Vagina (tissue), 2 donors: Measurements from ENCODE around the gene IFNA6. TPM values are rescaled to one million over a fixed set of nuclear protein-coding genes. Genes with fewer than 3 reads are reported as not detected.

Experiments used
- DNase-seq, 2 donors: peaks; one replicate each; pipeline ENCODE4 v3.0.0-alpha.2; 2017; ENCODE audit errors: extremely low spot score in 2 of 2
- H3K27ac ChIP-seq: fragments of 200-600 bp; sonication (generic); one replicate; pipeline ENCODE4 v1.5.1; 2019
- H3K27me3 ChIP-seq: fragments of 200-600 bp; sonication (generic); one replicate; pipeline ENCODE4 v1.5.1; 2019
- H3K36me3 ChIP-seq, 2 donors: fragments of 200-600 bp; sonication (generic); one replicate each; pipeline ENCODE4 v1.5.1; 2017 to 2019
- H3K4me1 ChIP-seq: fragments of 200-600 bp; sonication (generic); one replicate; pipeline ENCODE4 v1.5.1; 2019
- H3K4me3 ChIP-seq, 2 donors: fragments of 200-600 bp; sonication (generic); 1 replicate in 1 of 2; 2 replicates in 1 of 2; pipeline ENCODE4 v1.5.1; 2016 to 2019
- H3K9me3 ChIP-seq: fragments of 200-600 bp; sonication (generic); one replicate; pipeline ENCODE4 v1.5.1; 2019
- POLR2A ChIP-seq, 2 donors: fragments of 450-650 bp; IDR thresholded peaks; one replicate each; pipeline ENCODE4 v1.6.1; 2017; ENCODE audit warnings: antibody characterized with exemption in 2 of 2, mild to moderate bottlenecking in 2 of 2, moderate library complexity in 2 of 2
- POLR2AphosphoS5 ChIP-seq, 2 donors: sonication (generic); formaldehyde crosslinking; IDR thresholded peaks; one replicate each; pipeline ENCODE4 v1.9.0; 2017; ENCODE audit warnings: antibody characterized with exemption in 2 of 2, mild to moderate bottlenecking in 2 of 2, low read depth in 1 of 2; ENCODE audit not compliant: insufficient read depth in 1 of 2
- intact Hi-C: fragments of 100-400 bp; cut with DNase I; formaldehyde crosslinking; loops from one replicate; pipeline ENCODE4 v1.15.1; 2023
- total RNA-seq: library from RNA; depleted of rRNA; stranded (reverse); fragments of >200 nt; gene quantifications from one replicate; pipeline ENCODE4 v1.2.3, GENCODE V29; 2016
- TF ChIP-seq, protein P1 (sequence below), 3 experiments: fragments of 450-650 bp in 2 of 3; fragments of 200-600 bp in 1 of 3; sonication (generic) in 1 of 3; IDR thresholded peaks; one replicate each; pipeline ENCODE4 v1.5.1; 2017 to 2019; ENCODE audit warnings: antibody characterized with exemption in 3 of 3, mild to moderate bottlenecking in 2 of 3, moderate library complexity in 2 of 3

IFNA6 gene
- total RNA-seq, 1 donor from 2014 or later, result not detected

DNA sequence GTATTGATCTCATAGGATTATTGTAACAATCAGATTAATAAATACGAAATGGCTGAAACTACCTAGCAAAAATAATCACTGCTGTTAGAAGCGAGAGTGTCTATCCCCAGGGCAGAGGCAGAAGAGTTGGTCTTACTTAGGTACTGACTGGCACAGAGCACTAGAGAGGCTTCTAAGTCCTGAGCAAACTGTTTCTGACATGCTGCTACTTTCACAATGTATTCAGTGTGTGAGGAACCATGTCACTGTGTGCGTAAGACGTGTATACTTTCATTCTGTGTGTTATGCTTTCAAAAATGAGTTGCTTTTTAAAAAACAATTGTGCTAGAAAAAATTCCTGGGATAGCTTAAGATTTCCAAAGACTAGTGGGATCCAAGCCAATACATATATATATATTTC lies 10.0 kb downstream of the IFNA6 start:
- TF ChIP-seq POLR2A (IDR thresholded peaks at IDR 0.05), result no peak
- TF ChIP-seq, protein P1, sequence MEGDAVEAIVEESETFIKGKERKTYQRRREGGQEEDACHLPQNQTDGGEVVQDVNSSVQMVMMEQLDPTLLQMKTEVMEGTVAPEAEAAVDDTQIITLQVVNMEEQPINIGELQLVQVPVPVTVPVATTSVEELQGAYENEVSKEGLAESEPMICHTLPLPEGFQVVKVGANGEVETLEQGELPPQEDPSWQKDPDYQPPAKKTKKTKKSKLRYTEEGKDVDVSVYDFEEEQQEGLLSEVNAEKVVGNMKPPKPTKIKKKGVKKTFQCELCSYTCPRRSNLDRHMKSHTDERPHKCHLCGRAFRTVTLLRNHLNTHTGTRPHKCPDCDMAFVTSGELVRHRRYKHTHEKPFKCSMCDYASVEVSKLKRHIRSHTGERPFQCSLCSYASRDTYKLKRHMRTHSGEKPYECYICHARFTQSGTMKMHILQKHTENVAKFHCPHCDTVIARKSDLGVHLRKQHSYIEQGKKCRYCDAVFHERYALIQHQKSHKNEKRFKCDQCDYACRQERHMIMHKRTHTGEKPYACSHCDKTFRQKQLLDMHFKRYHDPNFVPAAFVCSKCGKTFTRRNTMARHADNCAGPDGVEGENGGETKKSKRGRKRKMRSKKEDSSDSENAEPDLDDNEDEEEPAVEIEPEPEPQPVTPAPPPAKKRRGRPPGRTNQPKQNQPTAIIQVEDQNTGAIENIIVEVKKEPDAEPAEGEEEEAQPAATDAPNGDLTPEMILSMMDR (IDR thresholded peaks at IDR 0.05), result no peak
- TF ChIP-seq POLR2AphosphoS5 (IDR thresholded peaks at IDR 0.05; ENCODE audit: insufficient read depth in 1 of 2, low read depth in 1 of 2), result no peak
- Histone ChIP-seq H3K9me3 (no peaks in the 10 kb centered on the region), H3K36me3 (no peaks in the 10 kb centered on the region), H3K27me3 (no peaks in the 10 kb centered on the region), H3K4me3 (no peak overlapping the region), H3K27ac (no peak overlapping the region), H3K4me1 (no peaks in the 10 kb centered on the region)
- no peak for DNase-seq
- intact Hi-C loops, result loop anchor here (10.0 kb wide), 1 partner anchor 54 kb away; no protein-coding TSS in a partner anchor

GRCh38 chr9:21336457-21336856 lies 14.2 kb downstream of the IFNA6 start:
- intact Hi-C loops, result loop anchor here (10.0 kb wide), 1 partner anchor 468 kb away; the partner anchor contains the start of gene MTAP
- H3K36me3 ChIP-seq, result no peaks in the 10 kb centered on the region
- no peak for DNase-seq
- no peak overlapping the region for H3K4me3 ChIP-seq
- peaks cover 30% of the 10 kb centered on the region for H3K4me1 ChIP-seq
- no peaks in the 10 kb centered on the region for H3K9me3 ChIP-seq
- TF ChIP-seq POLR2A (IDR thresholded peaks at IDR 0.05), result no peak
- no peak for TF ChIP-seq POLR2AphosphoS5 (IDR thresholded peaks at IDR 0.05; ENCODE audit: insufficient read depth in 1 of 2, low read depth in 1 of 2)
- TF ChIP-seq, protein P1 (IDR thresholded peaks at IDR 0.05), result no peak
- no peaks in the 10 kb centered on the region for H3K27me3 ChIP-seq
- no peak overlapping the region for H3K27ac ChIP-seq

- intact Hi-C loops, result loop anchor here (10.0 kb wide), 1 partner anchor 470 kb away; the partner anchor contains the start of gene MTAP
- no peaks in the 10 kb centered on the region for H3K9me3 ChIP-seq
- no peak for DNase-seq
- peaks cover 45% of the 10 kb centered on the region for H3K4me1 ChIP-seq
- TF ChIP-seq, protein P1 (IDR thresholded peaks at IDR 0.05), result no peak
- peak in 1 of 2 donors; percentile 96 for TF ChIP-seq POLR2AphosphoS5 (IDR thresholded peaks at IDR 0.05; ENCODE audit: insufficient read depth in 1 of 2, low read depth in 1 of 2)
- TF ChIP-seq POLR2A (IDR thresholded peaks at IDR 0.05), result peak in 1 of 2 donors; percentile 47
- H3K27ac ChIP-seq, result peak within 1 kb of the TSS; percentile 94
- H3K27me3 ChIP-seq, result no peaks in the 10 kb centered on the region
- H3K4me3 ChIP-seq, result peak within 1 kb of the TSS; percentile 84 to 90
- no peaks in the 10 kb centered on the region for H3K36me3 ChIP-seq
Observed at GRCh38 chr9:21334701-21335632, 15.7 kb downstream of the IFNA6 start, which contains the start of gene KLHL9. KLHL9 (minus strand) TSS chr9:21335404; CDS start chr9:21334859, 545 bp downstream.

- H3K4me1 ChIP-seq, result peaks cover 47% of the 10 kb centered on the region
- no peak for DNase-seq
- no peaks in the 10 kb centered on the region for H3K9me3 ChIP-seq
- intact Hi-C loops, result loop anchor here (10.0 kb wide), 1 partner anchor 472 kb away; the partner anchor contains the start of gene MTAP
- H3K27ac ChIP-seq, result no peak overlapping the region
- H3K27me3 ChIP-seq, result no peaks in the 10 kb centered on the region
- no peak overlapping the region for H3K4me3 ChIP-seq
- H3K36me3 ChIP-seq, result no peaks in the 10 kb centered on the region
- TF ChIP-seq POLR2AphosphoS5 (IDR thresholded peaks at IDR 0.05; ENCODE audit: insufficient read depth in 1 of 2, low read depth in 1 of 2) (no peak), POLR2A (IDR thresholded peaks at IDR 0.05) (no peak)
Observed at GRCh38 chr9:21333226-21333625, 17.5 kb downstream of the IFNA6 start.

DNA sequence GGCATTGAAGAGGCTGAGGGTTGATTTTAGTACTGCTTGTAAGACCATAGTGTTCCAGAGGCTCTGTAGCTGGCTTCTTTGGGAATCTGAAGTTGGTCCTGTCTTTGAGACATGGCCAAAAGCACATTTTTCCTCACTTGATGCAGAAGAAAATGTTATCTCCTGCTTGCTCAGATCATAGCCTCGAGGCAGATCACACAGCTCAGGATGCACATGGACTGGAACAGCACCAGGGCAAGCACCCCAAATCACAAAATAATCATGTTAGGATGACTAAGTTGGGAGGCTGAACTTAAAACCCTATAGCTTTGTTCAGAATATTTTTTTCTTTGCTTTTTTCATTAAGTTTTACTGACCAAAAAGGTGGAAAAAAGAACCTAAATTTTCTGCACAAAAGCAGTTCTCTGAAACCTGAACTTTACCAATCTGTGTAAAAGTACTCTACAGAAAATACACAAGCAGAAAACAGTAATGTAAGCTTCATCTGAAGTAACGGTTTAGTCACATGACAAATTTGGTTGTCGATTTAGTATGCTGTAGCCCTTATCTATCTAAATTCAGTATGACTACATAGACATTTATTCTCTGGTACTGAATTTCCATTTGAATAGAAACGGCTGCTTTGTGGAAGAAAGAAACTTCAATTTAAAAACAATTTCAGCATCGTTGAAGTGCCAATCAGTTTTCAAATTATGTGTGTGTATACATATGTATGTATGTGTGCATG lies 18.8 kb downstream of the IFNA6 start:
- Histone ChIP-seq H3K4me1 (peaks cover 53% of the 10 kb centered on the region), H3K27ac (no peak overlapping the region), H3K36me3 (no peaks in the 10 kb centered on the region), H3K4me3 (peak overlapping the region in 1 of 2 donors; percentile 11), H3K27me3 (no peaks in the 10 kb centered on the region), H3K9me3 (no peaks in the 10 kb centered on the region)
- intact Hi-C loops, result loop anchor here (10.0 kb wide), 1 partner anchor 473 kb away; the partner anchor contains the start of gene MTAP
- DNase-seq, result no peak
- no peak for TF ChIP-seq POLR2AphosphoS5 (IDR thresholded peaks at IDR 0.05; ENCODE audit: insufficient read depth in 1 of 2, low read depth in 1 of 2)
- TF ChIP-seq, protein P1 (IDR thresholded peaks at IDR 0.05), result no peak
- TF ChIP-seq POLR2A (IDR thresholded peaks at IDR 0.05), result no peak
